ENCODE measurements around the gene ADH1B. TPM values are rescaled to one million over a fixed set of nuclear protein-coding genes. Genes with fewer than 3 reads are reported as not detected.

The ADH1B gene
- total RNA-seq, 1 donor from 2014 or later = 12.5 TPM

Other genes starting within 250 kb of the ADH1B start
- 115 TPM for gene ADH5, start 232.6 kb downstream of the ADH1B start, total RNA-seq
- gene ADH4, start 177.1 kb downstream of the ADH1B start, total RNA-seq = not detected
- gene ADH6, start 102.2 kb downstream of the ADH1B start, total RNA-seq = not detected
- gene ADH1A, start 30.4 kb downstream of the ADH1B start, total RNA-seq = not detected
- 9.0 TPM for gene ADH1C, start 31.3 kb upstream of the ADH1B start, total RNA-seq
- gene ADH7, start 113.9 kb upstream of the ADH1B start, total RNA-seq = 12.1 TPM
- not detected for gene C4orf17, start 189.6 kb upstream of the ADH1B start, total RNA-seq
- gene TRMT10A, start 242.6 kb upstream of the ADH1B start, total RNA-seq = 13.5 TPM

Data from tongue (tissue), 1 donor.